GM12878 (cell line): ENCODE data around the gene ESYT2.

Source experiments
- ASH2L ChIP-seq: fragments of 300-600, 200-600 bp; sonication (generic); IDR thresholded peaks from 2 replicates; pipeline ENCODE4 v1.6.1; 2017; ENCODE audit warnings: low read depth, mild to moderate bottlenecking, borderline replicate concordance
- BHLHE40 ChIP-seq, 2 experiments: fragments of 450-650 bp in 1 of 2; IDR thresholded peaks; 2 replicates each; pipeline ENCODE4 v1.6.1; 2011 to 2017; ENCODE audit warnings: low read depth in 2 of 2, borderline replicate concordance in 1 of 2, improper control_type of control experiment in 1 of 2, low read length in 1 of 2, mild to moderate bottlenecking in 1 of 2
- CBX5 ChIP-seq: sonication (generic); IDR thresholded peaks from 2 replicates; pipeline ENCODE4 v1.6.1; 2016; ENCODE audit warnings: low read depth, moderate library complexity, mild to moderate bottlenecking, inconsistent platforms
- CTCF ChIP-seq, 3 experiments: IDR thresholded peaks in 2 of 3; conservative IDR thresholded peaks in 1 of 3; 2 replicates each; pipeline ENCODE4 v1.5.1; 2011; ENCODE audit warnings: low read depth in 3 of 3, low read length in 3 of 3, mild to moderate bottlenecking in 3 of 3, control low read depth in 2 of 3, moderate library complexity in 2 of 3, inconsistent platforms in 1 of 3, mixed read lengths in 1 of 3; ENCODE audit not compliant: control insufficient read depth in 2 of 3, insufficient read depth in 1 of 3; ENCODE audit errors: extremely low read depth in 1 of 3
- EP300 ChIP-seq, 2 experiments: fragments of 150-350 bp in 1 of 2; IDR thresholded peaks; 2 replicates each; pipeline ENCODE4 v1.6.1; 2011 to 2012; ENCODE audit warnings: low read depth in 2 of 2, low read length in 2 of 2, borderline replicate concordance in 1 of 2, improper control_type of control experiment in 1 of 2, inconsistent platforms in 1 of 2; ENCODE audit not compliant: control insufficient read depth in 1 of 2
- ESRRA ChIP-seq: IDR thresholded peaks from 2 replicates; pipeline ENCODE4 v1.6.1; 2012; ENCODE audit warnings: mild to moderate bottlenecking, low read length, improper control_type of control experiment
- POLR2AphosphoS5 ChIP-seq: IDR thresholded peaks from 2 replicates; pipeline ENCODE4 v1.6.1; 2011; ENCODE audit warnings: mild to moderate bottlenecking, low read length, inconsistent platforms
- RELA ChIP-seq: fragments of 450-650 bp; IDR thresholded peaks from 2 replicates; pipeline ENCODE4 v1.8.0; 2014; ENCODE audit warnings: borderline replicate concordance; ENCODE audit not compliant: partially characterized antibody
- SIN3A ChIP-seq: IDR thresholded peaks from 2 replicates; pipeline ENCODE4 v1.6.1; 2012; ENCODE audit warnings: low read depth, low read length, improper control_type of control experiment
- SKIL ChIP-seq: fragments of 450-650 bp; IDR thresholded peaks from 2 replicates; pipeline ENCODE4 v1.6.1; 2017; ENCODE audit warnings: mild to moderate bottlenecking, low read depth, inconsistent platforms; ENCODE audit not compliant: poor library complexity, severe bottlenecking
- ZZZ3 ChIP-seq: IDR thresholded peaks from 2 replicates; pipeline ENCODE4 v1.6.1; 2011; ENCODE audit warnings: low read depth; ENCODE audit not compliant: control insufficient read depth, insufficient read length

GRCh38 chr7:158706710-158707590 lies 122.4 kb downstream of the ESYT2 start:
- TF ChIP-seq EP300 (IDR thresholded peaks at IDR 0.05; ENCODE audit: borderline replicate concordance in 1 of 2, control insufficient read depth in 1 of 2, low read depth in 2 of 2, low read length in 2 of 2) = no peak
- TF ChIP-seq POLR2AphosphoS5 = no peak
- TF ChIP-seq SKIL = no peak
- no peak for TF ChIP-seq CTCF (IDR thresholded peaks at IDR 0.05 in 2 of 3, conservative IDR thresholded peaks at IDR 0.05 in 1 of 3; ENCODE audit: control insufficient read depth in 2 of 3, extremely low read depth in 1 of 3, insufficient read depth in 1 of 3, low read depth in 3 of 3, low read length in 3 of 3)
- no peak for TF ChIP-seq SIN3A
- no peak for TF ChIP-seq ESRRA
- no peak for TF ChIP-seq ASH2L
- no peak for TF ChIP-seq RELA
- no peak for TF ChIP-seq ZZZ3
- no peak for TF ChIP-seq CBX5
- no peak for TF ChIP-seq BHLHE40 (IDR thresholded peaks at IDR 0.05; ENCODE audit: borderline replicate concordance in 1 of 2, low read depth in 2 of 2, low read length in 1 of 2)
